C4-2B (cell line): Measurements from ENCODE around the gene SPAG9.

ENCODE experiments used
- CTCF ChIP-seq: fragments of 450-650 bp; conservative IDR thresholded peaks from 2 replicates; pipeline ENCODE4 v1.5.1; 2017; ENCODE audit warnings: mild to moderate bottlenecking
- ZFX ChIP-seq: fragments of 450-650 bp; IDR thresholded peaks from 2 replicates; pipeline ENCODE4 v1.6.1; 2017

- no peak for TF ChIP-seq CTCF
- TF ChIP-seq ZFX, result no peak
Observed at GRCh38 chr17:50924800-50925199, 195.9 kb downstream of the SPAG9 start.
